H9 (cell line): Measurements from ENCODE around the gene TYW5. TPM values are rescaled to one million over a fixed set of nuclear protein-coding genes. Genes with fewer than 3 reads are reported as not detected.

Source experiments
- DNase-seq: peaks from one replicate; pipeline ENCODE4 v3.0.0-alpha.2; 2017
- H2AFZ ChIP-seq: one replicate; pipeline ENCODE4 v1.6.1; 2013; ENCODE audit warnings: mild to moderate bottlenecking, low read length, control low read depth, moderate library complexity
- H2AK5ac ChIP-seq: 2 replicates; pipeline ENCODE4 v1.6.1; 2013; ENCODE audit warnings: low read length, control low read depth, mixed read lengths; ENCODE audit not compliant: insufficient read length
- H2BK120ac ChIP-seq: one replicate; pipeline ENCODE4 v1.6.1; 2013; ENCODE audit warnings: low read depth, mild to moderate bottlenecking, low read length, control low read depth, inconsistent platforms; ENCODE audit not compliant: poor library complexity, severe bottlenecking
- H2BK12ac ChIP-seq: 2 replicates; pipeline ENCODE4 v1.6.1; 2013; ENCODE audit warnings: low read length, control low read depth, mixed read lengths, low read depth; ENCODE audit not compliant: insufficient read length
- H2BK15ac ChIP-seq: 2 replicates; pipeline ENCODE4 v1.6.1; 2013; ENCODE audit warnings: low read depth, low read length, control low read depth
- H2BK20ac ChIP-seq: one replicate; pipeline ENCODE4 v1.6.1; 2013; ENCODE audit warnings: low read depth, mild to moderate bottlenecking, low read length, control low read depth, inconsistent platforms; ENCODE audit not compliant: poor library complexity, severe bottlenecking
- H2BK5ac ChIP-seq: 2 replicates; pipeline ENCODE4 v1.6.1; 2013; ENCODE audit warnings: low read length, control low read depth, mixed read lengths; ENCODE audit not compliant: insufficient read length
- H3K14ac ChIP-seq: 2 replicates; pipeline ENCODE4 v1.6.1; 2013; ENCODE audit warnings: low read length, control low read depth; ENCODE audit not compliant: insufficient read depth
- H3K18ac ChIP-seq: 2 replicates; pipeline ENCODE4 v1.6.1; 2013; ENCODE audit warnings: low read depth, mild to moderate bottlenecking, mixed read lengths, low read length, control low read depth; ENCODE audit not compliant: insufficient read length
- H3K23ac ChIP-seq: 2 replicates; pipeline ENCODE4 v1.6.1; 2013; ENCODE audit warnings: low read length, control low read depth, mixed read lengths, low read depth; ENCODE audit not compliant: insufficient read length
- H3K23me2 ChIP-seq: 2 replicates; pipeline ENCODE4 v1.6.1; 2013; ENCODE audit warnings: low read depth, mild to moderate bottlenecking, mixed read lengths, low read length, control low read depth; ENCODE audit not compliant: insufficient read length, poor library complexity, severe bottlenecking
- H3K27ac ChIP-seq: 2 replicates; pipeline ENCODE4 v1.5.1; 2013; ENCODE audit warnings: low read length, control low read depth, mixed read lengths, low read depth; ENCODE audit not compliant: insufficient read length
- H3K27me3 ChIP-seq: 2 replicates; pipeline ENCODE4 v1.6.1; 2013; ENCODE audit warnings: low read length, control low read depth, inconsistent platforms; ENCODE audit not compliant: insufficient read depth
- H3K4ac ChIP-seq: 2 replicates; pipeline ENCODE4 v1.6.1; 2013; ENCODE audit warnings: low read depth, mild to moderate bottlenecking, control low read depth, inconsistent platforms, low read length, moderate library complexity
- H3K4me1 ChIP-seq: 2 replicates; pipeline ENCODE4 v1.6.1; 2013; ENCODE audit warnings: low read length, control low read depth, inconsistent platforms; ENCODE audit not compliant: insufficient read depth
- H3K4me2 ChIP-seq: 2 replicates; pipeline ENCODE4 v1.6.1; 2013; ENCODE audit warnings: low read length, control low read depth, mixed read lengths; ENCODE audit not compliant: insufficient read length, insufficient read depth
- H3K56ac ChIP-seq: 2 replicates; pipeline ENCODE4 v1.6.1; 2013; ENCODE audit warnings: low read depth, mild to moderate bottlenecking, mixed read lengths, low read length, control low read depth; ENCODE audit not compliant: insufficient read length
- H3K79me1 ChIP-seq: 2 replicates; pipeline ENCODE4 v1.6.1; 2013; ENCODE audit warnings: low read depth, mild to moderate bottlenecking, moderate library complexity, low read length, control low read depth, inconsistent platforms; ENCODE audit not compliant: insufficient read depth, poor library complexity, severe bottlenecking
- H3K79me2 ChIP-seq: 2 replicates; pipeline ENCODE4 v1.6.1; 2013; ENCODE audit warnings: low read length, control low read depth, inconsistent platforms; ENCODE audit not compliant: insufficient read depth
- H3K9ac ChIP-seq: 2 replicates; pipeline ENCODE4 v1.6.1; 2013; ENCODE audit warnings: low read length, control low read depth, mixed read lengths; ENCODE audit not compliant: insufficient read length; ENCODE audit errors: extremely low read depth
- H3K9me3 ChIP-seq: one replicate; pipeline ENCODE4 v1.6.1; 2013; ENCODE audit warnings: low read depth, low read length, inconsistent platforms; ENCODE audit not compliant: control insufficient read depth
- H3T11ph ChIP-seq: one replicate; pipeline ENCODE4 v1.6.1; 2013; ENCODE audit warnings: mild to moderate bottlenecking, low read length, control low read depth, inconsistent platforms
- H4K20me1 ChIP-seq: one replicate; pipeline ENCODE4 v1.6.1; 2013; ENCODE audit not compliant: control insufficient read depth, insufficient read length, insufficient read depth
- H4K5ac ChIP-seq: 2 replicates; pipeline ENCODE4 v1.6.1; 2013; ENCODE audit warnings: low read depth, mild to moderate bottlenecking, mixed read lengths, low read length, control low read depth; ENCODE audit not compliant: insufficient read length
- H4K8ac ChIP-seq: replicated peaks from 2 replicates; pipeline ENCODE4 v1.6.1; 2013; ENCODE audit warnings: low read length, control low read depth, mixed read lengths, low read depth; ENCODE audit not compliant: insufficient read length
- H4K91ac ChIP-seq: 2 replicates; pipeline ENCODE4 v1.6.1; 2013; ENCODE audit warnings: low read depth, mild to moderate bottlenecking, moderate library complexity, mixed read lengths, low read length, control low read depth; ENCODE audit not compliant: insufficient read length
- H3K27ac Mint-ChIP-seq, 3 experiments: 2 replicates in 2 of 3; 3 replicates in 1 of 3; pipeline ENCODE4 v1.8.0; 2020 to 2021; ENCODE audit warnings: mixed read lengths in 3 of 3, mild to moderate bottlenecking in 1 of 3, moderate library complexity in 1 of 3
- H3K27me3 Mint-ChIP-seq: 2 replicates; pipeline ENCODE4 v1.8.0; 2021; ENCODE audit warnings: low read depth, mild to moderate bottlenecking, moderate library complexity, mixed read lengths
- H3K36me3 Mint-ChIP-seq, 3 experiments: 2 replicates in 2 of 3; 3 replicates in 1 of 3; pipeline ENCODE4 v1.8.0; 2020 to 2021; ENCODE audit warnings: low read depth in 3 of 3, mixed read lengths in 3 of 3; ENCODE audit not compliant: insufficient read depth in 1 of 3
- H3K4me1 Mint-ChIP-seq, 2 experiments: 2 replicates each; pipeline ENCODE4 v1.8.0; 2020; ENCODE audit warnings: mixed read lengths in 2 of 2
- H3K4me3 Mint-ChIP-seq, 2 experiments: 2 replicates in 1 of 2; 3 replicates in 1 of 2; pipeline ENCODE4 v1.8.0; 2020 to 2021; ENCODE audit warnings: mild to moderate bottlenecking in 2 of 2, mixed read lengths in 2 of 2, moderate library complexity in 1 of 2
- H3K9me3 Mint-ChIP-seq, 2 experiments: 2 replicates in 1 of 2; 3 replicates in 1 of 2; pipeline ENCODE4 v1.8.0; 2020; ENCODE audit warnings: mild to moderate bottlenecking in 2 of 2, mixed read lengths in 2 of 2, moderate library complexity in 1 of 2
- WGBS: extraction: QIAGEN DNeasy Blood & Tissue Kit; methylation state at CpG from one replicate; pipeline ENCODE4 v1.1.7; 2013; ENCODE audit warnings: missing lambda C conversion rate, low lambda C conversion rate, mixed read lengths; ENCODE audit not compliant: insufficient read length; ENCODE audit errors: extremely low coverage; 5-methylcytosine and 5-hydroxymethylcytosine counted together
- total RNA-seq: library from RNA; stranded (reverse); gene quantifications from 2 replicates; pipeline ENCODE4 v1.2.1, GENCODE V29; 2021
- TF ChIP-seq, protein P1 (sequence below): fragments of 200-600 bp; sonication (generic); conservative IDR thresholded peaks from 3 replicates; pipeline ENCODE4 v1.8.0; 2021; ENCODE audit warnings: antibody characterized with exemption, mild to moderate bottlenecking

Gene TYW5
- total RNA-seq, 1 experiment from 2014 or later = 17.7 TPM

- H3K36me3 Mint-ChIP-seq = no peaks in the 10 kb centered on the region
- Histone ChIP-seq H2BK20ac (no peak overlapping the region), H4K5ac (no peak overlapping the region), H3K4me2 (no peak overlapping the region), H4K91ac (no peak overlapping the region), H2BK15ac (no peak overlapping the region), H3K79me2 (no peaks in the 10 kb centered on the region), H3K14ac (no peak overlapping the region), H3K56ac (no peak overlapping the region), H3K27ac (no peak overlapping the region), H3K18ac (no peak overlapping the region), H2BK5ac (no peak overlapping the region), H3K79me1 (no peaks in the 10 kb centered on the region), H3K23ac (no peak overlapping the region), H2BK120ac (no peak overlapping the region), H2BK12ac (no peak overlapping the region), H2AK5ac (no peak overlapping the region), H3K4ac (no peak overlapping the region), H4K8ac (no peak overlapping the region), H2AFZ (no peak overlapping the region), H3K9me3 (no peaks in the 10 kb centered on the region), H3K4me1 (no peaks in the 10 kb centered on the region), H3K27me3 (no peaks in the 10 kb centered on the region), H3K23me2 (no peaks in the 10 kb centered on the region), H4K20me1 (no peaks in the 10 kb centered on the region), H3K9ac (no peak overlapping the region), H3T11ph (no peak overlapping the region)
- no peak overlapping the region for H3K4me3 Mint-ChIP-seq
- TF ChIP-seq, protein P1, sequence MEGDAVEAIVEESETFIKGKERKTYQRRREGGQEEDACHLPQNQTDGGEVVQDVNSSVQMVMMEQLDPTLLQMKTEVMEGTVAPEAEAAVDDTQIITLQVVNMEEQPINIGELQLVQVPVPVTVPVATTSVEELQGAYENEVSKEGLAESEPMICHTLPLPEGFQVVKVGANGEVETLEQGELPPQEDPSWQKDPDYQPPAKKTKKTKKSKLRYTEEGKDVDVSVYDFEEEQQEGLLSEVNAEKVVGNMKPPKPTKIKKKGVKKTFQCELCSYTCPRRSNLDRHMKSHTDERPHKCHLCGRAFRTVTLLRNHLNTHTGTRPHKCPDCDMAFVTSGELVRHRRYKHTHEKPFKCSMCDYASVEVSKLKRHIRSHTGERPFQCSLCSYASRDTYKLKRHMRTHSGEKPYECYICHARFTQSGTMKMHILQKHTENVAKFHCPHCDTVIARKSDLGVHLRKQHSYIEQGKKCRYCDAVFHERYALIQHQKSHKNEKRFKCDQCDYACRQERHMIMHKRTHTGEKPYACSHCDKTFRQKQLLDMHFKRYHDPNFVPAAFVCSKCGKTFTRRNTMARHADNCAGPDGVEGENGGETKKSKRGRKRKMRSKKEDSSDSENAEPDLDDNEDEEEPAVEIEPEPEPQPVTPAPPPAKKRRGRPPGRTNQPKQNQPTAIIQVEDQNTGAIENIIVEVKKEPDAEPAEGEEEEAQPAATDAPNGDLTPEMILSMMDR = no peak
- no peak overlapping the region for H3K27ac Mint-ChIP-seq
- H3K4me1 Mint-ChIP-seq = peaks cover 0 to 3% of the 10 kb centered on the region in 2 experiments; a peak in 1 of 4 replicates
- no CpG with 5 or more reads among the region's 3 CpGs for WGBS
- no peaks in the 10 kb centered on the region for H3K27me3 Mint-ChIP-seq
- DNase-seq = no peak
- H3K9me3 Mint-ChIP-seq = no peaks in the 10 kb centered on the region; a peak in 1 of 5 replicates
These were observed 59.9 kb downstream of the TYW5 start for GRCh38 chr2:199895406-199895805.
